ENCODE measurements around the gene PNPLA1. TPM values are rescaled to one million over a fixed set of nuclear protein-coding genes. Genes with fewer than 3 reads are reported as not detected.

The PNPLA1 gene
- total RNA-seq, 1 donor from 2014 or later: not detected

- H3K27me3 Mint-ChIP-seq: peaks cover 17% of the 10 kb centered on the region
- peaks cover 19% of the 10 kb centered on the region for H3K4me1 Mint-ChIP-seq
- no peak for TF ChIP-seq CTCF (IDR thresholded peaks at IDR 0.05)
- no peaks in the 10 kb centered on the region for H3K9me3 Mint-ChIP-seq
- ATAC-seq (ENCODE audit: low read depth): no peak
- ChIA-PET CTCF (interaction anchor here (0.9 kb wide), 1 partner anchor 8 kb away, joined by 3 read pairs; no protein-coding TSS in a partner anchor), POLR2A (no interaction called here)
- no peak overlapping the region for H3K4me3 Mint-ChIP-seq
- intact Hi-C loops (cut with micrococcal nuclease): no loop called here
- no peaks in the 10 kb centered on the region for H3K36me3 Mint-ChIP-seq (ENCODE audit: low read depth)
- H3K27ac Mint-ChIP-seq: no peak overlapping the region
- DNase-seq: no peak
Observed at GRCh38 chr6:36333171-36333895, 63.5 kb downstream of the PNPLA1 start.

- no peak for TF ChIP-seq CTCF (IDR thresholded peaks at IDR 0.05)
- no peaks in the 10 kb centered on the region for H3K36me3 Mint-ChIP-seq (ENCODE audit: low read depth)
- no peak for DNase-seq
- intact Hi-C loops (cut with micrococcal nuclease): no loop called here
- H3K27me3 Mint-ChIP-seq: peaks cover 17% of the 10 kb centered on the region
- no peak overlapping the region for H3K4me3 Mint-ChIP-seq
- H3K9me3 Mint-ChIP-seq: no peaks in the 10 kb centered on the region
- POLR2A ChIA-PET: no interaction called here
- CTCF ChIA-PET: no interaction called here
- no peak overlapping the region for H3K27ac Mint-ChIP-seq
- ATAC-seq (ENCODE audit: low read depth): no peak
- H3K4me1 Mint-ChIP-seq: peaks cover 19% of the 10 kb centered on the region
Observed at GRCh38 chr6:36333931-36334725, 64.3 kb downstream of the PNPLA1 start.

- Mint-ChIP-seq H3K4me1 (peaks cover 19% of the 10 kb centered on the region), H3K9me3 (no peaks in the 10 kb centered on the region), H3K27me3 (peaks cover 19% of the 10 kb centered on the region), H3K27ac (peak overlapping the region; percentile 8), H3K4me3 (no peak overlapping the region), H3K36me3 (ENCODE audit: low read depth) (no peaks in the 10 kb centered on the region)
- POLR2A ChIA-PET: no interaction called here
- intact Hi-C loops (cut with micrococcal nuclease): no loop called here
- no peak for DNase-seq
- TF ChIP-seq CTCF (IDR thresholded peaks at IDR 0.05): no peak
- CTCF ChIA-PET: no interaction called here
- ATAC-seq (ENCODE audit: low read depth): no peak
Observed at GRCh38 chr6:36334832-36335459, 65.1 kb downstream of the PNPLA1 start.

- ATAC-seq (ENCODE audit: low read depth): no peak
- H3K36me3 Mint-ChIP-seq (ENCODE audit: low read depth): no peaks in the 10 kb centered on the region
- peaks cover 24% of the 10 kb centered on the region for H3K4me1 Mint-ChIP-seq
- H3K27ac Mint-ChIP-seq: no peak overlapping the region
- H3K9me3 Mint-ChIP-seq: no peaks in the 10 kb centered on the region
- ChIA-PET CTCF (interaction anchor here (1.9 kb wide), 1 partner anchor 25 kb away, joined by 5 read pairs; no protein-coding TSS in a partner anchor), POLR2A (no interaction called here)
- intact Hi-C loops (cut with micrococcal nuclease): no loop called here
- H3K27me3 Mint-ChIP-seq: peaks cover 19% of the 10 kb centered on the region
- H3K4me3 Mint-ChIP-seq: no peak overlapping the region
- no peak for TF ChIP-seq CTCF (IDR thresholded peaks at IDR 0.05)
- DNase-seq: no peak
Observed at GRCh38 chr6:36335465-36336207, 65.8 kb downstream of the PNPLA1 start.
